ENCODE results near the gene TMEM52.
"Not testable (repeated sequence)": the region's sequence is repeated elsewhere in the genome, so short reads cannot be mapped to it uniquely, and the experiment has no call there.

The TMEM52 gene

DNA sequence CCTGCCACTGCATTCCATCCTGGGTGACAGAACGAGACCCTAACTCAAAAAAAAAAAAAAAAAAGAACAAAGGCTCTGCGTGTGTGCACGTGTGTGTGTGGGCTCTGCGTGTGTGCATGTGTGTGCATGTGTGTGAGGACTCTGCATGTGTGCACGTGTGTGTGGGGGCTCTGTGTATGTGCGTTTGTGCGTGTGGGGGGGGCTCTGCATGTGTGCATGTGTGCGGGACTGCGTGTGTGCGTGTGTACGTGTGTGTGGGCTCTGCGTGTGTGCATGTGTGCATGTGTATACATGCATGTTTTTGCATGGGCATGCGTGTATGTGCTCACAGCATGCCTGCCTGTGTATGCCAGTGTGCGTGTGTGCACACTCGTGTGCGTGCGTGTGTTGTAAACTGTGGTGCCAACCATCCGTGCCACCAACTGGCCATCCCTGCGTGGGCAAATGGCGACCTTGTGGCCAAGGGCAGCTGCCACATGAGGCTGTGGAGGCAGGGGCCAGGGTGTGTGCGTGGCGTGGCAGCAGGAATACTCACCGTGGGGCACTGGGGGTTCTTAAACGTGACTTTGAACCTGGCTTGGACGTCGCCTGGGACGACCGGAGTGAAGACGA is 26.8 kb upstream of the TMEM52 start:
- DNase-seq: no peak

- DNase-seq: peak; percentile 46 to 63
Observed at GRCh38 chr1:1943834-1944570, 24.9 kb upstream of the TMEM52 start.

- no peak for DNase-seq
Observed at GRCh38 chr1:1942753-1943656, 23.9 kb upstream of the TMEM52 start.

DNA sequence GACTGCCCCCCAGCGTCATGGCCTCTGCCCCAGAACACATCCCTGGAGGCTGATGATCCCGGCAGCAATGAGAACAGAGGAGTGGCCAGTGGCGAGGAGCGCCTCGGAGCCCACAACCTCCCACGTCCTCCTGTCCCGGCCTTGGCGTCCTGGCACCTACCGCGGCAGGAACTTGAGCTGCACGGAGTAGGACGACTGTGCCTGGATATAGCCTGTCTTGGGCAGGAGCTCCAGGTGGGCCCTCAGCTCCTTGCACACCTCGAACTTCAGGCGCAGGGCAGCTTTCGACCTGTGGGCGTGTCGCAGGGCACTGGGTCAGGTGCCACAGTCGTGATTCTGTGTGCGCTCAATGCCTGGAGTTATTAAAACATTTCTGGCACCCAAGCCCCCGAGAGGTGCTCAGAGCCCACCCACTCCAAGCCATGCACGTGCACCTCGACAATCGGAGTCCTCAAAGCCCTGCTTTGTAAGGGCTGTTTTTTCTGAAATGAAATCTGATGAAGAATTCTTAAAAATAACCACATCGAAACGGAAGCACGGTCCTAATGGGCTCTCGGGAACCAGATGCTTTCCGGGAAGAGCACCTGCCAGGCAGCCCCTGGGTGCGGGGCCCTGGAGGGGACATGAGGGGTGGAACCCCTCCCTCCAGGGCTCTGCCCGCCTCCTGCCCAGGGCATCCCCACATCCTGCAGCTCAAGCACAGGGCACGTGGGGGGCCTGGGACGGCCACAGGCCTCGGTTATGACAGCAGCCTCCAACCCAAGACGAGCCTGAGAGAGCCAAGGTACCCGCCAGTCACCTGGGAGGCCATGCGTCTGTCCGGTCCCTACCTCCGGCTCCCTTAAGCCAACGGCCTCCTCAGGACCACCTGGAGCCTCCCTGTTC is 23.0 kb upstream of the TMEM52 start:
- no peak for DNase-seq

GRCh38 chr1:1941211-1941841 is 22.2 kb upstream of the TMEM52 start:
- DNase-seq: no peak

GRCh38 chr1:1940123-1940425 is 21.0 kb upstream of the TMEM52 start:
- no peak for DNase-seq

GRCh38 chr1:1939296-1940122 is 20.4 kb upstream of the TMEM52 start:
- no peak for DNase-seq

- DNase-seq: no peak
Observed at GRCh38 chr1:1938613-1939295, 19.7 kb upstream of the TMEM52 start.

- no peak for DNase-seq
Observed at GRCh38 chr1:1938276-1938573, 19.1 kb upstream of the TMEM52 start.

GRCh38 chr1:1937549-1938275 is 18.6 kb upstream of the TMEM52 start:
- DNase-seq: no peak

- DNase-seq: no peak
Observed at GRCh38 chr1:1937061-1937460, 18.0 kb upstream of the TMEM52 start.

DNA sequence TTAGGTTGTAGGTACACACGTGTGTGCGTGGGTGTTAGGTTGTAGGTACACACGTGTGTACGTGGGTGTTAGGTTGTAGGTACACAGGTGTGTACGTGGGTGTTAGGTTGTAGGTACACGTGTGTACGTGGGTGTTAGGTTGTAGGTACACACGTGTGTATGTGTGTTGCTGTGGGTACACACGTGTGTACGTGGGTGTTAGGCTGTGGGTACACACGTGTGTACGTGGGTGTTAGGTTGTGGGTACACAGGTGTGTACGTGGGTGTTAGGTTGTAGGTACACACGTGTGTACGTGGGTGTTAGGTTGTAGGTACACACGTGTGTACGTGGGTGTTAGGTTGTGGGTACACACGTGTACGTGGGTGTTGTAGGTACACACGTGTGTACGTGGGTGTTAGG is 15.8 kb upstream of the TMEM52 start:
- DNase-seq: not testable (repeated sequence)

GRCh38 chr1:1929639-1930545 is 10.8 kb upstream of the TMEM52 start:
- DNase-seq: no peak

- DNase-seq: no peak
Observed at GRCh38 chr1:1929102-1929638, 10.1 kb upstream of the TMEM52 start.

- no peak for DNase-seq
Observed at GRCh38 chr1:1928231-1929101, 9.4 kb upstream of the TMEM52 start.

GRCh38 chr1:1927751-1928150 is 8.7 kb upstream of the TMEM52 start:
- no peak for DNase-seq

DNA sequence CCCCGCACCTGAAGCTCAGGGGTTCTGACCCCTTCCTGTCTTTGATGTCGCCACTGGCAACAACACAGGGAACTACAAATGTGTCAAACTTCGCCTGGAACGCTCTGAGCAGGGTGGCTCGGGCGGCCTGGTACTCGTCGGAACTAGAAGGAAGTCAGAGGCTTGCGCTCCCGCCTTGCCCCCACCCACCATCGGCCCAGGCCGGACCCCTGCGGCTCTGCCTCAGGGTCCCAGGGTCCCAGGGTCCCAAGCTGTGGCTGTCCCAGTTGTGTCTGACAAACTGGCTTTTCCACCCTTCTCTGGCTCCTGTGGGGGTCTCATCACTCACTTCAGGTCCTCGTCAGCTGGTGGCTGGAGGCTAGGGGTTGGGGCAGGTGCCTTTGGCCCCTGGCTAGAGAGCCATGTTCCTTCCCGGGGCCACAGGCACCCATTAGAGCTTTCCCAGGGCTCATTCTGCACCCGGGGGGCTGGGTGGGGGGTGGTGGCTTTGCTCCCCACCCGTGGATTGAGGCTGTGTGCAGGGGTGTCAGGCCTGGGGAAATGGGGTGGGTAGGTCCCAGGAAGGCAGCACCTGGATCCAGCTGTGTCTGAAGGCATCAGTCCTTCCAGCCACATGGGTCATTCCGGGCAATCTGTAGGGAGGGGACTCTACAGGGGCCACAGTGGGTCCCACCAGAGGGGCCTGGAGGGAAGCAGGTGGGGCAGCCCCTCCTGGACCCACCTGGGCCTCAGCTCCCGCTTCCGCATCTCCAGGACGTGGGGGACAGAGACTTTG is 8.0 kb upstream of the TMEM52 start:
- DNase-seq: no peak
